KBM-7 (cell line): ENCODE measurements around the gene AFF3.
"Not testable (repeated sequence)": the region's sequence is repeated elsewhere in the genome, so short reads cannot be mapped to it uniquely, and the experiment has no call there.

Experiments
- DNase-seq: peaks from one replicate; pipeline ENCODE4 v3.0.0-alpha.2; 2015
- in situ Hi-C: fragments of 300-500 bp; cut with MboI; formaldehyde crosslinking; loops from 2 replicates; pipeline ENCODE4 v1.14.3; 2020; ENCODE audit warnings: low sequenced_read_pairs, low pct_unique_long_range_greater_than_20kb, mixed read lengths

Gene AFF3

DNA sequence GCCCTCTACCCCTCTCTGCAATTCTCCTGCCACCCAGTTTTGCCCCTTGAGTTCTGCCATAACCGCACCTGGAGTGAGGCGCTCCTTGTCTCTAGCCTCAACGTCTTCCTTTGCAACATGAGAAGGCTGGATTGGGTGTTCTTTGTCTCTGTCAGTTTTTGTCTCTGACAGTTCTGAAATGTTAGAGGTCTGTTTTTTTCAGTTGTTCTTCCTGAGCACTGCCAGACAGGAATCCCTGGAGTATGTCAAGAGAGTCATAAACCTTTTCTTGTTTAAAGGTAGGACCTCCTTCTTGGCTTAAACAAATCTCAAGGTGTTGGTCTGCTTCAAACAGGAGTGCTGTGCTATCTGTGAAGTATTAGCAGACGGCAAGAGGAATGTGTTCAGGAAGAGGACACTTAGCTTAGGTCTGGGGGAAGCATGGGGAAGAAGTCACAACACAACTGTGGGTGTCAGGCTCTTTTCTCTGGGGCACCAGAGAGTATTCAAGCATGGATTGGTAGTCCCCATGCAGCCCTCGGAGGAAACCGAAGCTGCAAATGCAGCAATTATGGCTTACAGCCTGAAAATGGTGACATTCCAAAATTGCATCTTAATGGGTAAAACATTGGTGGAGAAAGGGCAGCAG lies 32.3 kb downstream of the AFF3 start:
- in situ Hi-C loops = no loop called here

DNA sequence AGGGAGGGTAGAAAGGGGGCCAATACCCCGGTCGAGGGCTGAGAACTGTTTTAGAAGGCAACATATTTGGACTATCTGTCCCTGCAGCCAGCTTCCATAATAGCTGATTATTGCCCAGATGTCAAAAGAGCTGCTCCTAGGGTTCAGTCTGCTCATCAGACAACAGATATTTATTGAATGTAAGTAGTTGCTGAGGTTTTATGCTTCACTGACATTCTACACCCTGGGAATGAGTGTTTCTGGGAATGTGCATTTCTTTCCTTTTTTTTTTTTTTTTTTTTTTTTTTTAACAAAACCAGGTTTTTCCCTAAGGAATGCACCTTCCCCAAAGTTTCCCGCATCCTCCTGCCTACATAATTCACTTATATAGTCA lies 33.8 kb downstream of the AFF3 start:
- in situ Hi-C loops, DNase-seq: not testable (repeated sequence)

More for the DNA sequence above, 32.3 kb downstream of the AFF3 start:
- DNase-seq = no peak

DNA sequence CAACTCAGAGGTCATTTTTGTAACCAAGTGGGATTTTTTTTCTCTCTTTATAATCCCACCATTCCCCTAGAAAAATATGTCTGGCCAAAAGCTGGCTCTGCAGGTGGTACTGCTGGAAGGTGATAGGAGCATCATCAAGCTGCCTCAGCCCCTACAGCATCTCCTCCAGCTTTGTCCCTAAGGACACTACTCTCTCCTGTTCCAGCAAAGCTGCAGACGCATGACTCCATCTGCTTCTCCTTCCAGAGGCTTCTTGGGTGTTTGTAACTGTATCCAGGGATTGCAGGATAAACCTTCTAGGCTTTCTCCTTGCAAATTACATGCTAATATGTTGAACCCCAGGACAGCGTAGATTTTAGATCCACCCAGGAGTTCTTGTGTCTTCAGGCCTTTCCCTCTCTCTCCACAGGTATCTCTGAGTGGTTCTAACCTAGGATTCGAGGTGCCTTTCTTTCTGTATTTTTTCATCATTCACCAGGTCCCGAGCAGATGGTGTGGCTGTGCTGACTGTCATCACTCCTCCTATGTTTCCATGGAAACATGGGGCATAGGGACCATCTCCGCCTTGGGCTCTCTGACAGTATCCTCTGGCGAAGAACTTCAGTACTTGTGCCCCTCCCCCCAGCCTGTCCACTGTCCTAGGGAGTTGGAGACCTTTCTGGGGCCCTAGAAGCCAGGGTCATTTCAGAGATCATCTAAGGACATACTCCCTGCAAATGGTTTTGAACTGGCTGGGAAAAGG lies 34.3 kb downstream of the AFF3 start:
- no peak for DNase-seq
- in situ Hi-C loops = no loop called here

DNA sequence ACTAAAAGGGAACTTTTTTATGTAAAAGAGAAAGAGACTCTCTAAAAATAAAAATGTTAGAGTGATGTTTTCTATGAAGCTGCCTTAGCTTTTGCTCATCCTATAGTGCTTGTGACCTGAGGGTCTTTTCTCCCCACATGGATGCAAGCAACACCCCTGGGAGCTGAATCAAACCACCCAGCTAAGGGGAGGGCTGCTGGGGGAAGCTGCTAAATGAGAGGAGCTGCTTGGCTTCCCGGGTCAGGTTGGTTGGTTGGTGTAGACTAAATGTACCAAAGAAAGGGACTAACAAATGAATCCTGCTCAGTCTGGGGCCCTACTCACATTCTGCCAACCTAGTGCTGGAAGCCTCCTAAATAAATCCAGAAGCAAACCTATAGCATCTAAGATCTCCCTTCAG lies 35.0 kb downstream of the AFF3 start:
- in situ Hi-C loops = no loop called here
- DNase-seq = no peak

DNA sequence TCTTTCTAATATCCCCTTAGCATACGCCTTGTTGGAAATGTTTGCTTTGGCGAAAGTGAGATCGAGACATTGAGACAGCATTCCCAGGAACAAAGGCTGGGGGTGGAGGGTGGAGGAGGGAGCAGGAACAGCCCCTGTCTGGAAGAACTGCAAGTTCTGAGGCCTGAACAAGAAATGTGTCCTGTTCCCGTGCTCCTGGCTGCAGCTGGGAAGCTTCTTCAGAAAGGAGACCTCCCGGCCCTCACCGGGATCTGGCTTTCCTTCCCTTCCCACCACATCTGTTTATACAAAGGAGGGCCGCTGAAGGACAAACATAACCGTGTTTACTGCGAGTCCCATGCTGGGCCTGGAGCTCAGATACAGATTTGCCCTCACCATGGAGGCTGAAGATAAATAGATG lies 35.9 kb downstream of the AFF3 start:
- in situ Hi-C loops = no loop called here
- no peak for DNase-seq

DNA sequence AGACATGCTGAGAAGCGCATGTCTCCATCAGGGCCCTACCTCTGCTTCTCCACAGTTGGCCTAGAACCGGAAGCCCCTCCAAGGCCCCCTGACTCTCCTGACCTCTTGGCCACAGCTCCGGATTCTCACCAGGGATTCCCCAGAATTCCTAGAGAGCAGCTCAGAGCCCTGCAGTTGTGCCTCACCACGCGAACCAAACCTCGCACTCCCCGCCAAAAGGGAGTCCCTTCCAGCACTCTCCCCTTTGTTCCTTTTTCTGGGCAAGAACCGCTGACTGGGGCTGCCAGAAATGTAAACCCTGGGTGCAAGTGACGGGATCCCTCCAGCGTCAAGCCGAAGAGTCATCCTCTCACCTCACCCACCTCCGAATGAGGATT lies 36.7 kb downstream of the AFF3 start:
- DNase-seq = no peak
- in situ Hi-C loops = no loop called here

DNA sequence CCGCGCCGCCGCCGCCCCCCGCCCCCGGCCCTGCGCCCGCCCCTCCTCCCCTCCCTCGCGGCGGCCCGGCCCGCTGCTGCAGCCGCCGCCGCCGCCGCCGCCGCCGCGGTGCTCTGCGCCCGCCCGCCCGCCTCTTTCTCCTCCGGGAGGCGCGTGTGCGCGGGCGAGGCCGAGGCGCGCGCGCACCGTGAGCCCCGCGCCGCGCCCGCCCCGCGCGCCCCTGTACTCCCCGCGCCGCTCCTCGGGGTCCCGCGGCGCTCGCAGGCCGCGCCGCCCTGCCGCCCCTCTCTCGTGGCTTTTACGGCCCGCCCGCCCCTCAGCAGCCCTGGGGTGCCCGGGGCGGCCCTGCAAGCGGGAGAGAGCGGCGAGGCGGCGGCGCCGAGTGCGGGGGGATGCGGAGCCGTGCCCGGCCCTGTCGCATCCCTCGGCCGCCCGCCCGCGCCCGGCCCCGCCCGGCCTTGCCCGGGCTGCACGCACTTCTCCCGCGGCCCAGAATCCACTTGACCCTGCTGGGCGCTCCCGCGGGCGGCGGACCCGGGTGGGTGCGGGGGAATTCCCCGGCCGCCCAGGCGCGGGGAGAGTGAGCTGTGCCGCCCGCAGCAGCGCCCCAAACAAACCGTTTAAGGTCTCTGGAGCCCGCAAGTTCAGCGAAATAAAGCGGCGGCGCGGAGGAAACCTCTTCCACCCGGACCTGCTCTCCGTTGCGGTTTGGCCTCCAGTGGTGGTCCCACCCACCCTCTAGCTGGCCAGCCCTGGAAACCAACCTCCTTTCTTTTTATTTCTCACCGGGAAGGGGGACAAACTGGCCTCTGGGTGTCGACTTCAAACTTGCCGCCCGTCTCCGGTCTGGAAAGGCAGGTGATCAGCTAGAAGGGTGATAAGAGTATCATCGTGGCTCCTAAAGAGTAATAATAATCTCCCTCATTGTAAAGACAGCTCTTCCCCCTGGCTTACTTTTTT lies 37.4 kb downstream of the AFF3 start:
- in situ Hi-C loops = no loop called here
- no peak for DNase-seq

DNA sequence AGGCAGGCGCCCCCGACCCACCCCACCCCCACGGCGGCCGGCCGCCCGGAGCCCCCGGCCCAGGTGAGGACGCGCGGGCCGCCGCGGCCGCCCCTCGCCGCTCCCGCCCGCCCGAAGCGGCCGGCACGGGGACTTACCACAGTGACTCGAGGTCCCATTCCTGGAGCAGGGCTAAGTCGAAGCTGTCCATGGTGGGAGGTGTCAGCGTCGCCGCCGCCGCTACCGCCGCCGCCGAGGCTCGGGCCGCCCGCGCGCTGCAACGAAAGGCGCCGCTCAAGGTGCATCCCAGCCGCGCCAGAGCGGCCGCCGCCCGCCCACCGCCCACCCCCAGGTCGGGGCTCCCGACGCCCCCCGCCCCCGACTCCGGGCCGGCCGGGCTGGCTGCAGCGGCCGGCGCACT lies 38.1 kb downstream of the AFF3 start:
- DNase-seq, in situ Hi-C loops: not testable (repeated sequence)

DNA sequence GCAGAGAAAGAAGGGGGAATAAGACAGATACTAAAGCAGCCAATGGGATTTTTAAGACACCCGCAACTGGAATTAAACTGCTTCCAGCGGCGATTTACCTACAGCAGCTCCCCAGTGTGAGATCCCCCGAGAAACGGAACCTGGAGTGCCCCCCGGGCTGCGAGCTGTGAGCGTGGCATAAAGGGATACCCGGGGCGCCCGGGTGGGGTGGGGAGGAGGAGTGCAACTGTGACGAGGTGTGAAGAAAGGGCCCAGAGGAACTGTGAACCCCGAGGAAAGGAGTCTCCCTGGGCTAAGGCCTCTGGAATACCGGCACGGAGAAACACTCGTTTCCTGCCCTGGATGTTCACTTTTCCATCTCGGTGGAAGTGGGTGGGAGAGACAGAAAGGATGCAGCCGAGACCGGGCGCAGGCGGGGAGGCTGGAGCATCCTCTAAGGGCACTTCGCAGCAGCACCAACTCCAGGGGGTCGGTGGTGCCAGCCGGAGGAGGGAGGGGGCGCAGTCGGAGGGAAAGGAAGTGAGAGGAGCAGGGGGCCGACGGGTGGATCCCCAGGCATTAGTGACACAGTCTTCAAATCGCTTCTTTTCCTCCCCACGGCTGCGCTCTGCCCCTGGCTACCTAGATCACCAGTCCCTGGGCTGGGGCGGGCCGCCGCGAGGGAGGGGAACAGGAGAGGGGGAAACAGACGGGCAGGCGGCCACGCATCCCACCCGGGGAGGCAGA lies 38.7 kb downstream of the AFF3 start:
- in situ Hi-C loops, DNase-seq: not testable (repeated sequence)

DNA sequence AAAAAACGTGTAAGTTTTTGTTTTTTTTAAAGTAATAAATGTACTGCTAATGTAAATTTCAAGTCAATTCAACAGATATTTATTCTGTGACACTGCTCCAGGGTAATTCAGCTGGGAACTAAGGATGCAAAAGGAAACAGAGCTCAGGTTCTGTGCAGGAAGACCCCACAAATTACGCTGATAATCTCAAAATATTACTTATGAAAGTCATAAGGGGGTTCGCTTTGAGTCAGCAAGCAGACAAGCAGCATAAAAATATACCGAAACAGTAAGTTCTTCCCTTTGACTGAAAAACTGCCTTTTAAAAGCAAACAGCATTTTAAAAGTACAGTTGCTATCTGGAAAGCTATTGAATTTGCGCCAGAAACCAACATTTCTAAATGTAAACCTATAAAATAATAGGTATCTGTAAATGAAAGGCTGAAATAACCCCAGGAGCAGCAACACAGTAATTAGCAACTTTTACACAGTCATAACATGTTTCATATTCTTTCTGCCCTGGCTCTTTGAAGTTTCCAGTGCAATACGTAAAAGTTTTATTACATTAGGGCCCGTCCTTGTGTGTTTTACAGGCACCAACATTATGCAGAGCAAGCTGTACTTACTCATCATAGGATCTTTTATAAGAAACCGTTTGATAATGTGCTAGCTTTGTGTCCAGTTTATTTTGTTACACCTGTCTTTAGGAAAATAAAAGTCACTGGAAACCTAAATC lies 39.8 kb downstream of the AFF3 start:
- DNase-seq, in situ Hi-C loops: not testable (repeated sequence)

DNA sequence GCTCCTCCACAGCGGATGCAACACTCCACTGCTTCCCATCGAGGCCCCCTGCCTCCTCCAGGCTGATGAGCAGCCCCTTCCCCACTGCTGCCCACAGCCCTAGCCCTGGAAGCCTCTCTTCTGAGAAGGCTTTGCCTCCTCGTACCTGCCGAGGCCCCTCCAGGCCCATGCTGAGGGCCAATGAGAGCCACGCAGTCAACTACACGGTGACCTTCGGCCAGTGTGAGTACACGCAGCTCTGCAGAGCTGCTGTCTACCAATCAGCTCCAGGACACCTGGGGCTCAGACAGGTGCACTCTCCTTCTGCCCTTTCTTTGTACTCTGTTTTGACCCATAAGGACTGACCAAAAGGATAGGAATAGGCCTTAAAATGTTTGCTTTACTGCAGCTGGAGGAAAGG lies 43.5 kb downstream of the AFF3 start:
- in situ Hi-C loops, DNase-seq: not testable (repeated sequence)

DNA sequence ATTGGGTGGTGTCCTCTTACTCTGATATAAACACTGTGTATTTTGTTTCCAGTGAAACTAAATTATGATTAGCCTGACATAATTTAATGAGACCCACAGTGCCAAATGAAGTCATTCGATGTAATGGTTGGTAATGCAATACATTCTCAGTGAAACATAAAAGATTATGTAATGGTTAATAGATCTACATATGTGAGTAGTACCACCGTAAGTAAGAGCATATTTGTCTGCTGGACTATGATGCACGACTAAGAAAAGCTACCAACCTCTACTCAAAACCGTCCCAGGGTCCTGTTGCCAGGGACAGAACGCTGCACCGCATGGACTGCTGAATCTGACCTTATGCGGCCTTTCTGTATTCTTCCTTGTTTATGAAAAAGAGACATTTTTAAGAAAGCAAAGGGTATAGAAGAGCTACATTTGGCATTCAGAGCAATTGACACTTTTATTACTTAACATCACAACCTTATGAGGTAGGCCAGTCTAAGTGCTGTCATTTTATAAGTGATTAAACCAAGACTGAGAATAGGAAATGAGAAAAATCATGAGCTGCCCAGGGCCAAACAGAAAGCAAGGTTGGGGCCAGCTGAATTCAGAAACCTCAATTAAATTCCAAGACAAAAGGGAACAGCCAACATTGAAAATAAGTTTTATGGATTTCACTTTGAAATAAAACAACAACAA lies 44.6 kb downstream of the AFF3 start:
- in situ Hi-C loops, DNase-seq: not testable (repeated sequence)

DNA sequence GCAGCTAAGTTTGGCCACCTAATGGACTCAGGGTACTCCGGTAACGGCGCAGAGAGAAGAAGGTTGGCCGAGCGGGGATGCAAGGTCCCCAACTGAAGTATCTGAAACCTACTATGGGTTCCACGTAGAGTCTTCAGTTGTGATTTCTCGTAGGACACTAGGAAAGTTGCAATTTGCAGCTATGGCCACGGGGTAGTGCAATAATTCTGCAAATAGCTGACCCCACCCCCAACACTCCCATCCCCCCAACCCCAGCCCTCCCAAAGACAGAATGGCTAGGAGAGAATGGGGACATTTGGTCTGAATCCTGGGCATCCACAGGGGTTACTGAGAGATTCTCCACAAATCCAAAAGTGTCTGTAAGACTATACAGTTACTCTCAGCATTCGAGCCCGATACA lies 46.5 kb downstream of the AFF3 start:
- in situ Hi-C loops, DNase-seq: not testable (repeated sequence)

DNA sequence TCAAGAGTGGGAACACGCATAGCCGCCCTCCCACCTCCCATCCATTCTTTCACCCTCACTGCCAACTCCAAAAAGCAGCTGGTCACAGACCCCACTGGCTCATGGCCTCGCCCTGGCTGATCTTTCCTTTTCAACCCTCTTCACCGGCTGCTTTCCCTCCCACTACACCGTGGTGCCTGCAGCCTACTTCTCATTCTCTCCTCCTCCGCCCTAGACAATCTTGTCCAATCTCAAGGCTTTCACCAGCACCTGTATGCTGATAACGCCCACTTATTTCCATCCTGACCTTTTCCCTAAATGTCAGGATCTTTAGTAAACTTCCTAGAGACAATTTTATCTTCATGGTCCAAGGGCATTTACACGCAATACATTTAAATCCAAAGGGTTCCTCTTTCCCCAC lies 50.6 kb downstream of the AFF3 start:
- DNase-seq, in situ Hi-C loops: not testable (repeated sequence)

DNA sequence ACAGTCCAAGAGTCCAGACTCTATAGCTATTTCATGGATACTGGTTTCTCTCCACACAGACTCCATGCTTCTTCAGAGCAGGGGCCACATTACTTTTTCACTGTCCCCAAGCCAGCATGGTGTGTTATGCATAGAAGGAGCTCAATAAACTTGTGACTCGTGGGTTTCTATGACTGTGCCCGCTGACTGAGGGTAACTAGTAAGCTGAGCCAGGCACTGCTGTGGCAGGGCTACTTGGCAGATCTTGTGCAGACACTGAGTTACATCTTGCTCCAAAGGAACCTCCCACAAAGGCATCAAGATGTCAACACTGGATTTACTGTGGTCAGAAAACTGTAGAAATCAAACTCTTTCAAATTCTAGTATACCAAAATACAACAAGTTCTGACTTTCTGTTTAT lies 56.6 kb downstream of the AFF3 start:
- DNase-seq, in situ Hi-C loops: not testable (repeated sequence)

DNA sequence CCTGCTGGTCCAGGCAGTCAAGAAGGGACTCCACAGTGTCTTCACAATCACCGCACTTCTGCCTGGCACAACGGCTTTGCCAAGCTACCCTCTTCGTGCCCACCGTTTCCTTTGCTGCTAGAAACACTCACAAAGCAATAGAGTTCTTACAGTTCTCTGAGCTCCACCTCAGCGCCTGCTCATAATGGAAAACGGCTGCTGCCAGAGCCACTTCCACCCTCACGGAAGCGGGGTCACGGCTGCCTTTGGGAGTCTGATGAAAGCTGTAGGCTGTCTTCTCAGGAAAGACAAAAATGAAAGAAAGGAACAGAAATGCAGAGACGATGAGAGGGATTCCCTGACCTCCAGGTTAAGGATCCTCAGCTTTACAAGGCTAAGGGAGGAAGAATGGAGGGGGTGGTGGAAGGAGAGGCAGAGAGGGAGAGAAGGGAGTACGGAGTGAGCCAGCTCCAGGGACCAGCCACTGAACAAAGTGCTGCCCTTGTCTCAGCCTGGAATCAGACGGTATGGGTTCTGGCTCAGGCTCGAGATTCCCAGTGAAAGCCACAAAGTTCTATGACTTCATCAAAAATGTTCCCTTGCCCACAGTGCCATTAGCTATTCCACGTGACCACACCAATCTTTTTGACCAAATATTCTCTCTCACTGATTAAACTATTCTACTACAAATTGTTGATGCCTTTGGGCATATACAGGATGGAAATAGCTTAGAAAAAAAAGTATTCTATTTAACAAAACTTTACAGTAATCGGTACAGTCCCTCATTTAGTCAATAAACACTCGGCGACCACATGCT lies 58.8 kb downstream of the AFF3 start:
- DNase-seq, in situ Hi-C loops: not testable (repeated sequence)

DNA sequence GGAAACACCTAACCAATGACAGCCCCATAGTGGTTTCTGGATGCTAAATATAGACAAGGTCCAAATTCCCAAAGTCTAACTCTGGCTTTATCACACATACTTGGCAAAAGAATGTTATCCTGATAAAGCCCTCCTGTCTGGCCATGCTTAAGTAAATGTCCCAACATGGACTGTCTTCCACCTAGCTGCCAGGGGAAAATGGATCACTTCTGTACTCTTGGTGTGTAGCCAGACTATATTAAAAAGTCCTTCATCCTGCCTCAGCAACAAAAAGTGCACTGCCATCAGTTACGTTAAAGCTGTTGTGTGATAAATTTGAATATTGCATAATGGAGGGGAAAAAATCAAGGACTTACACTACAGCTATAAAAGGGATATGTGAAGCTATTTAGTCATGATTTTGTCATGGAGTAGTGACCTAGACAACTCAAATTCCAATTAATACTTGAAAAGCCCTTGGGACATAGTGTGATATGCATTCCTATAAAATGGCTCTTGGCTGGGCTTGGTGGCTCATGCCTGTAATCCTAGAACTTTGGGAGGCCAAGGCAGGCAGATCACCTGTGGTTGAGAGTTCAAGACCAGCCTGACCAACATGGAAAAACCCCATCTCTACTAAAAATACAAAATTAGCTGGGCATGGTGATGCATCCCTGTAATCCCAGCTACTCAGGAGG lies 60.0 kb downstream of the AFF3 start:
- in situ Hi-C loops = not testable (repeated sequence)

More for the DNA sequence above, 60.0 kb downstream of the AFF3 start:
- not testable (repeated sequence) for DNase-seq
